GM19035 (cell line): ENCODE data around the gene GDNF.
"Not testable (repeated sequence)": the region's sequence is repeated elsewhere in the genome, so short reads cannot be mapped to it uniquely, and the experiment has no call there.

ENCODE experiments used
- ATAC-seq: cut with Tn5 transposase; IDR thresholded peaks from one replicate; pipeline ENCODE4 v1.9.1; 2021; ENCODE audit not compliant: unreplicated experiment

Gene GDNF

GRCh38 chr5:37787742-37788141, 52.1 kb downstream of the GDNF start:
- ATAC-seq: no peak

- ATAC-seq: no peak
Measured at GRCh38 chr5:37786862-37787519, 52.9 kb downstream of the GDNF start.

- no peak for ATAC-seq
Measured at GRCh38 chr5:37786416-37786815, 53.4 kb downstream of the GDNF start.

- not testable (repeated sequence) for ATAC-seq
Measured at GRCh38 chr5:37781409-37781808, 58.4 kb downstream of the GDNF start.

- ATAC-seq: no peak
Measured at GRCh38 chr5:37777432-37778130, 62.3 kb downstream of the GDNF start.

GRCh38 chr5:37776826-37777225, 63.0 kb downstream of the GDNF start:
- no peak for ATAC-seq

- no peak for ATAC-seq
Measured at GRCh38 chr5:37774912-37775483, 64.8 kb downstream of the GDNF start.

- no peak for ATAC-seq
Measured at GRCh38 chr5:37773809-37774208, 66.0 kb downstream of the GDNF start.

DNA sequence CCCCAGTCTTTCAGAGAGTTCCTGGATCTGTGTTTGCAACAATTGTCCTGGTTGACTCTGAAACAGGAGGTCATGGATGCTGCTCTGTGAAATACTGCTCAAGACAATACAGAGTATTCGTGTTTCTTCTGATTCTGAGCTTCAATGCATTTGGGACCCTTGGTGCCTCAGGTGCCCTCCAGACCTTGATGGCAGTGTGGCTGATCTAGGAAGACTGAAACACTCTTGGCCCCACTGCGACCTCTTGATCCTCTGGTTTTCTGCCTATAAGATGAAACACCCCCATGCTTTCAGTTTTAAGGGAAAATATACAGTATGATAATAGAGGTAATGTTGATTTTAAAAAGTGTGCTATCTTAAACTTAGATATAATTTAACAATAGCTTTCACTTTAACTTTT, 67.6 kb downstream of the GDNF start:
- ATAC-seq: no peak

DNA sequence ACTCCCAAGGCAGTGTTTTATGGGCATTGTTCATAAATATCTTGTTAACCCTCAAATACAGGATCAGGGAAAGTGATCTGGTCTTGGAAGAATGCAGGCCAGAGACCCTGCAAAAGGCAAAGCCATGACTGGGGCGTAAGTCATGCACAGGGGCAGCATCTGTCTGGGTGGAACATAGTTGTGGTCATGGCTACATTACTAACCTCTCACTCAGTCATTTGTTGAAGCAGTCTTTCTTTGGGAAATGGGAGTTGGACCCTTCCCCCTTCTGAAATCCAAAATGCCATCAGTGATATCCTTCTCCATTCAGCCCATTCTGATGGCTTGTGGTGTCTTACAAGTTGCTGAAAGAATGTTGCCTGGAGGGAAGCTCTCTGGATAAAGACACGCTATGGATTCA, 68.1 kb downstream of the GDNF start:
- no peak for ATAC-seq

DNA sequence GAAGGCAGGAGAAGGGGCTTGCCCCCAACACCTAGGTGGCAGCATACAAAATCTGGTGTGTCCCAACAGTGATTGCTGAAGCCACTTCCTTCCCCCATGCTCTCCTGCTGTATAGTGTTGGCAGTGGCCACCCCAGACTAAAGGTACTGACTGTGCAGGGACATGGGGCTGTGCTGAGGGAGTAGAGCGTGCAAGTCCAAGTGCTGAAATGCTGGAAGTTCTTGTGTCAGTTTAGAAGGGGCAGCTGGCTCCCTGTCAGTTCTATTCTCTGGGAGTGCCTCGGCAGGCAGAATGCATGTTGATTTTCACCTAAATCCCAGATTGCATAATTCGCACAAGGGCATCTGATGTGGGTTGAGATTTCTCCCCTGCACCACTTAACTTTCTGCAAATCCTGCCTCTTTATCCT, 68.6 kb downstream of the GDNF start:
- ATAC-seq: no peak

DNA sequence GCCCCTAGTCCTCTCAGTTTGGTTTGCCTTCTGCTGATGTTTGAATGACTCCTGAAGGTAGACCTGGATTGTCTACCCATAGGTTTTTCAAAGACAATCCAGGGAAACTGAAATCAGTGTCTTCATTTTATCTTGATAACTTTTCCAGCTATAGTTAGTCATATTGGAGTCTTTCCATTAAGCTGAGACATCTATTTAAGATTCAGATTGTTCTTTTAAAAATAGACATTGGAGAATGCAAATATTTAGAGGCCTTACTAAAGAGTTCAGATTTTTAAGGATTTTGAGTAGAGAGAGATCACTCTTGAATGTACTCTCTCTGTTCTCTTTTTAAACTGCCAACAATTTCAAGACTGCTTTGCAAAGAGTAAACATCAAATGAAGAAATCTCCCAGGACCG, 69.1 kb downstream of the GDNF start:
- ATAC-seq: no peak

- ATAC-seq: no peak
Measured at GRCh38 chr5:37769840-37770239, 70.0 kb downstream of the GDNF start.

GRCh38 chr5:37769108-37769507, 70.7 kb downstream of the GDNF start:
- ATAC-seq: no peak

DNA sequence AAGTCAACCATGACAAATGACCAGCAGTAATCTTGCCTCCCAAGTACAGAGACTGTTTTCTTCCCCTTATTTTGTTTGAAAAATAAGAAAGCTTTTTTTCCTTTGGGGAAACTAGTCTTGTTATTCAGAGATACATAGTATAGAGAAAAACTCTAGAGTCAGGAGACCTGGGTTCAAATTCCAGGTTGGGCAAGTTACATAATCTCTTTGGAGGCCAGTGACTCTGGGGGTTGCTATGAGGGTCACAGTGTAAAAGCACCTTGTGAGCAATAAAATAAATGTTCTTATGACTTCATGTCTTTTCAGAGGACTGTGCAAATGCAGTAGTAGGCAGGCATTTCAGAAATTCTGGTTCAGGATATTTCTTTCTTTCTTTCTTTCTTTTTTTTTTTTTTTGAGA, 71.5 kb downstream of the GDNF start:
- ATAC-seq: no peak

- no peak for ATAC-seq
Measured at GRCh38 chr5:37767961-37768360, 71.9 kb downstream of the GDNF start.

- no peak for ATAC-seq
Measured at GRCh38 chr5:37767251-37767650, 72.6 kb downstream of the GDNF start.
